SHP77 (cell line): ENCODE measurements around the gene GRK4.
"Not testable (repeated sequence)": the region's sequence is repeated elsewhere in the genome, so short reads cannot be mapped to it uniquely, and the experiment has no call there.

ENCODE experiments used
- DNase-seq, 2 experiments: peaks; one replicate each; lab custom pipeline; 2025; lab: John Stamatoyannopoulos, UW

GRK4 gene

GRCh38 chr4:2963175-2963965, at the start of gene GRK4, which contains the start of gene NOP14:
Gene GRK4, plus strand, starts transcription at chr4:2963571. Its CDS starts 500 bp downstream, at chr4:2964071.
Gene NOP14, minus strand, starts transcription at chr4:2963406. Its CDS starts 87 bp downstream, at chr4:2963319.
- peak; percentile 88 to 93 for DNase-seq

- no peak for DNase-seq
Observed at GRCh38 chr4:2914256-2915126, 48.9 kb upstream of the GRK4 start.

- DNase-seq = no peak
Observed at GRCh38 chr4:2915789-2916188, 47.6 kb upstream of the GRK4 start.

GRCh38 chr4:2916696-2917095, 46.7 kb upstream of the GRK4 start:
- not testable (repeated sequence) for DNase-seq

- DNase-seq = not testable (repeated sequence)
Observed at GRCh38 chr4:2918300-2918699, 45.1 kb upstream of the GRK4 start.

GRCh38 chr4:2918714-2919113, 44.7 kb upstream of the GRK4 start:
- DNase-seq = not testable (repeated sequence)

- DNase-seq = not testable (repeated sequence)
Observed at GRCh38 chr4:2922453-2923101, 40.8 kb upstream of the GRK4 start.

- DNase-seq = no peak
Observed at GRCh38 chr4:2923141-2923551, 40.2 kb upstream of the GRK4 start.

- no peak for DNase-seq
Observed at GRCh38 chr4:2923668-2924173, 39.6 kb upstream of the GRK4 start.

GRCh38 chr4:2924286-2924685, 39.1 kb upstream of the GRK4 start:
- DNase-seq = no peak

- DNase-seq = no peak
Observed at GRCh38 chr4:2924765-2925301, 38.5 kb upstream of the GRK4 start.

- DNase-seq = no peak
Observed at GRCh38 chr4:2925496-2925895, 37.9 kb upstream of the GRK4 start.

GRCh38 chr4:2925931-2926860, 37.2 kb upstream of the GRK4 start:
- DNase-seq = no peak

GRCh38 chr4:2927016-2927695, 36.2 kb upstream of the GRK4 start:
- no peak for DNase-seq

GRCh38 chr4:2927696-2928075, 35.7 kb upstream of the GRK4 start:
- DNase-seq = no peak

- no peak for DNase-seq
Observed at GRCh38 chr4:2928242-2929176, 34.9 kb upstream of the GRK4 start.

GRCh38 chr4:2929469-2929868, 33.9 kb upstream of the GRK4 start:
- DNase-seq = no peak

GRCh38 chr4:2930135-2930757, 33.1 kb upstream of the GRK4 start:
- no peak for DNase-seq
